CD8-positive, alpha-beta memory T cell (primary cell): ENCODE measurements around the gene SERPINA3. TPM values are rescaled to one million over a fixed set of nuclear protein-coding genes. Genes with fewer than 3 reads are reported as not detected.

Experiments
- polyA plus RNA-seq: library from polyadenylated mRNA; unstranded; fragments of 300-500 nt; fragmentation: Illumina TruSeq; gene quantifications from one replicate; pipeline ENCODE4 v1.2.3, GENCODE V29; 2021
- total RNA-seq, 2 experiments: library from RNA; stranded (reverse); gene quantifications; one replicate each; pipeline ENCODE4 v1.2.3, GENCODE V29; 2021

Gene SERPINA3
- total and polyA plus RNA-seq, 3 experiments from 2014 or later, result not detected

Other genes with a start within 250 kb of the SERPINA3 start
- not detected for gene SERPINA2, start 245.7 kb upstream of the SERPINA3 start, total RNA-seq
- not detected for gene SERPINA2, start 245.7 kb upstream of the SERPINA3 start, polyA plus RNA-seq
- gene SERPINA1, start 223.8 kb upstream of the SERPINA3 start, total RNA-seq, result under 1 TPM; 0.18 to 0.40 TPM
- gene SERPINA1, start 223.8 kb upstream of the SERPINA3 start, polyA plus RNA-seq, result not detected
- not detected for gene SERPINA11, start 159.6 kb upstream of the SERPINA3 start, total RNA-seq
- gene SERPINA11, start 159.6 kb upstream of the SERPINA3 start, polyA plus RNA-seq, result not detected
- gene SERPINA9, start 136.2 kb upstream of the SERPINA3 start, total RNA-seq, result not detected
- not detected for gene SERPINA9, start 136.2 kb upstream of the SERPINA3 start, polyA plus RNA-seq
- gene SERPINA12, start 102.9 kb upstream of the SERPINA3 start, total RNA-seq, result not detected
- gene SERPINA12, start 102.9 kb upstream of the SERPINA3 start, polyA plus RNA-seq, result not detected
- gene SERPINA4, start 50.9 kb upstream of the SERPINA3 start, total RNA-seq, result not detected
- not detected for gene SERPINA4, start 50.9 kb upstream of the SERPINA3 start, polyA plus RNA-seq
- not detected for gene SERPINA5, start 31.0 kb upstream of the SERPINA3 start, total RNA-seq
- not detected for gene SERPINA5, start 31.0 kb upstream of the SERPINA3 start, polyA plus RNA-seq
- not detected for gene GSC, start 157.7 kb downstream of the SERPINA3 start, total RNA-seq
- gene GSC, start 157.7 kb downstream of the SERPINA3 start, polyA plus RNA-seq, result 0.51 TPM